ENCODE data around the gene SHMT2. TPM values are rescaled to one million over a fixed set of nuclear protein-coding genes. Genes with fewer than 3 reads are reported as not detected.

The SHMT2 gene
- total RNA-seq, 2 donors from 2014 or later: 76.7 to 134 TPM

GRCh38 chr12:57218030-57218853 lies 11.3 kb upstream of the SHMT2 start:
- H3K36me3 ChIP-seq (ENCODE audit: control insufficient read depth, insufficient read depth, low read length): no peaks in the 10 kb centered on the region
- DNase-seq: no peak
- Mint-ChIP-seq H3K4me3 (peak overlapping the region; percentile 48), H3K36me3 (ENCODE audit: low read depth) (no peaks in the 10 kb centered on the region), H3K27me3 (ENCODE audit: insufficient read depth) (peaks cover 94% of the 10 kb centered on the region), H3K9me3 (no peaks in the 10 kb centered on the region), H3K27ac (no peak overlapping the region), H3K4me1 (peaks cover 49% of the 10 kb centered on the region)
- TF ChIP-seq CTCF (conservative IDR thresholded peaks at IDR 0.05): no peak
- WGBS, 2 experiments (ENCODE audit: insufficient coverage in 1 of 2, insufficient read length in 1 of 2): 71 to 74% methylated on average over 3 to 5 of the region's 5 CpGs
- H3K27me3 ChIP-seq (ENCODE audit: control insufficient read depth, insufficient read depth, low read length, poor library complexity, severe bottlenecking): peaks cover 97% of the 10 kb centered on the region
- no peak overlapping the region for H3K27ac ChIP-seq (ENCODE audit: low read depth, low read length)
- H3K4me3 ChIP-seq (ENCODE audit: low read length): no peak overlapping the region
- no peaks in the 10 kb centered on the region for H3K9me3 ChIP-seq (ENCODE audit: control insufficient read depth, low read length)
- no peak overlapping the region for H3K9ac ChIP-seq (ENCODE audit: extremely low read depth, low read length, poor library complexity, severe bottlenecking)
- peaks cover 4% of the 10 kb centered on the region for H3K4me1 ChIP-seq (ENCODE audit: control insufficient read depth, insufficient read depth, low read length)

DNA sequence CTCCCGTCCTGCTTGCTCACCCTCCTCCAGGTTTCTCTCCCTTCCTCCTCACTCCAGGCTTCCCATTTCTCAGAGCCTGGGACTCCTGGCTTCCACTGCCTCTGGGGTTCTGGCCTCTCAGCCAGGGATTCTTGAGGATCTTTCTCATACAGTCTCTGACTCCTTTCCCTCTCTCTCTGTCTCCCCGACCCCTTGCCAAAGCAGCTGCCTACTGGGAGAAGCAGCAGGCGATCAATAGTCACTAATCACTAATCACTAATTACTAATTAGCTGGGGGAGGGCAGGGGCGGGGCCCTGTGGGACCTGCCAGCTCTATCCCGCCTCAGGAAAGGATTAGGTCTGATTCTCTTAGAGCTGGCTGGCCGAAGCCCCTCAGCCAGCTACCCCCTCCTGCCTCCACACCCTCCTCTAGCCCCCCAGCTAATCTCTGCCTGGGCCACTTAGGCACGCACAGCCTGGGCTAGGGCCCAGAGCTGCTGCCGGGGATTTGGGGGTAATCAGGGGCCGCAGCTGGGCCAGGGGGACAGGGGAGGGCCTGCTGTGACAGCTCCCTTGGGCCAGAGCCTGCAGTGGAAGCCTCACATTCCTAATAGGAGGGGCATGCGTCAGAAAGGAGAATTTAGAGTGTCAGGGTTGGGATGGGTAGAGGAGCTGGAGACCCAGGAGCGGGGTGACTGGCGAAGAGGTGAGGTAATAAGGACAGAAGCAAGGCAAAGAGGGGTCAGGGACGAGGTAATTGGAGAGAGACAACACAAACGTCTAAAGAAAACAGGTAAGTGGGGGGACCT lies 10.1 kb upstream of the SHMT2 start:
- H3K27ac Mint-ChIP-seq: no peak overlapping the region
- no peaks in the 10 kb centered on the region for H3K9me3 ChIP-seq (ENCODE audit: control insufficient read depth, low read length)
- H3K27me3 Mint-ChIP-seq (ENCODE audit: insufficient read depth): peaks cover 94% of the 10 kb centered on the region
- H3K4me3 ChIP-seq (ENCODE audit: low read length): peak overlapping the region; percentile 45
- peaks cover 98% of the 10 kb centered on the region for H3K27me3 ChIP-seq (ENCODE audit: control insufficient read depth, insufficient read depth, low read length, poor library complexity, severe bottlenecking)
- H3K4me1 Mint-ChIP-seq: peaks cover 41% of the 10 kb centered on the region
- no peaks in the 10 kb centered on the region for H3K36me3 Mint-ChIP-seq (ENCODE audit: low read depth)
- TF ChIP-seq CTCF (conservative IDR thresholded peaks at IDR 0.05): no peak
- no peak overlapping the region for H3K27ac ChIP-seq (ENCODE audit: low read depth, low read length)
- peak; percentile 67 for DNase-seq
- no peaks in the 10 kb centered on the region for H3K36me3 ChIP-seq (ENCODE audit: control insufficient read depth, insufficient read depth, low read length)
- no peak overlapping the region for H3K9ac ChIP-seq (ENCODE audit: extremely low read depth, low read length, poor library complexity, severe bottlenecking)
- 23 to 32% methylated on average over 5 to 14 of the region's 14 CpGs for WGBS, 2 experiments (ENCODE audit: insufficient coverage in 1 of 2, insufficient read length in 1 of 2)
- H3K9me3 Mint-ChIP-seq: no peaks in the 10 kb centered on the region
- H3K4me1 ChIP-seq (ENCODE audit: control insufficient read depth, insufficient read depth, low read length): peaks cover 4% of the 10 kb centered on the region
- peak overlapping the region; percentile 30 for H3K4me3 Mint-ChIP-seq

GRCh38 chr12:57219993-57220754 lies 9.3 kb upstream of the SHMT2 start:
- H3K36me3 Mint-ChIP-seq (ENCODE audit: low read depth): no peaks in the 10 kb centered on the region
- no peak for DNase-seq
- H3K27ac ChIP-seq (ENCODE audit: low read depth, low read length): no peak overlapping the region

More at GRCh38 chr12:57219993-57220754, 9.3 kb upstream of the SHMT2 start:
- Mint-ChIP-seq H3K4me3 (peak overlapping the region; percentile 30), H3K4me1 (peaks cover 41% of the 10 kb centered on the region), H3K27ac (no peak overlapping the region), H3K27me3 (ENCODE audit: insufficient read depth) (peaks cover 94% of the 10 kb centered on the region), H3K9me3 (no peaks in the 10 kb centered on the region)
- H3K36me3 ChIP-seq (ENCODE audit: control insufficient read depth, insufficient read depth, low read length): no peaks in the 10 kb centered on the region
- H3K4me3 ChIP-seq (ENCODE audit: low read length): peak overlapping the region; percentile 45
- no peaks in the 10 kb centered on the region for H3K9me3 ChIP-seq (ENCODE audit: control insufficient read depth, low read length)
- H3K9ac ChIP-seq (ENCODE audit: extremely low read depth, low read length, poor library complexity, severe bottlenecking): no peak overlapping the region
- H3K4me1 ChIP-seq (ENCODE audit: control insufficient read depth, insufficient read depth, low read length): peaks cover 4% of the 10 kb centered on the region
- no peak for TF ChIP-seq CTCF (conservative IDR thresholded peaks at IDR 0.05)
- peaks cover 98% of the 10 kb centered on the region for H3K27me3 ChIP-seq (ENCODE audit: control insufficient read depth, insufficient read depth, low read length, poor library complexity, severe bottlenecking)
- 5 to 18% methylated on average over 6 to 29 of the region's 38 CpGs for WGBS, 2 experiments (ENCODE audit: insufficient coverage in 1 of 2, insufficient read length in 1 of 2)

Measured in endodermal cell (in vitro differentiated cells).